CD4-positive, alpha-beta T cell treated with Interleukin-21 for 1 hour (primary cell): Measurements from ENCODE around the gene ZFP1.

ENCODE experiments used
- DNase-seq: peaks from one replicate; pipeline ENCODE4 v3.0.0-alpha.2; 2020

Gene ZFP1

DNA sequence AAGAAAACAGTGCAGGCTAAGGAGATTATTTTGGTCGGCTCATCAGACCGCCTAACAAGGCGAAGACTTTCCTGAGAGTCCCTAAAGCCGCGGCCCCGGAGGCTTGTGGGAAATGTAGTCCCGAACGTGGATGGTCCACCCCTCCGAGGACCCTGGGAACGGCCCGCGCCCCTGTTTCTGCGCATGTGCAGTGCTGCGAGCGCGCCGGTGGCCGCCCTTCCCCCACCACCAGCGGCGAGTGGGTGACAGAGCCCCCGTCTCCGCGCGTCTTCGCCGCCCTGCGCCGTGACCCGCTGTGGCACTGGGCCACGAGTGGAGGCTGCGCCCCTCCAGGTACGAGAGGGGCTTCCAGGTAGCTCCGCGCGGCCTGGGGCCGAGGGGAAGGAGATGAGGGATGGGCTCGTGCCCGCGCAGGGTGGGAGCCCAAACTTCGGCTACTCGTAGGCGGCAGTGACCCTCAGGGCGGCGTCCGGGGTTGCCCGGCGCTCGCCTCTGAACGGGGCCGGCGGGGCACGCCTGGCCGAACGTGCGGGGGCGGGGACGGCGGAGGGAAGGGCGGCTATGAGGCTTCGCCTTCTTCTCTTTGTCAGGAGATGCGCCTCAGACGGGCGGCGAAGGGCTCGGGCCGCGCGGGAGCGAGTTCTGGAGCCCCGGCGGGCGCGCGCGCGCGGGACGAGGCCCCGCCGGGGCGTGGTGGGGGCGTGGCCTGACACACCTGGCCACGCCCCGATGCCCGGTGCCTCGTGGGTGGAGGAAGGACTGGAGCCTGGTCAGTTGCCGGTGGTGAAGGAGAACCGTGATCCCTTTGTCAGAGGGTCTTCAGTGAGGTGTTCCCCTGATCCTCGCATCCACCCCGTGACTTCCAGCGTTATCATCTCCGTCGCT lies at the start of gene ZFP1:
Gene ZFP1 (plus strand): TSS at position 214 of the 885 bp plus-strand sequence. CDS start 4,428 bp downstream, outside the sequence.
- DNase-seq, result peak; percentile 95

DNA sequence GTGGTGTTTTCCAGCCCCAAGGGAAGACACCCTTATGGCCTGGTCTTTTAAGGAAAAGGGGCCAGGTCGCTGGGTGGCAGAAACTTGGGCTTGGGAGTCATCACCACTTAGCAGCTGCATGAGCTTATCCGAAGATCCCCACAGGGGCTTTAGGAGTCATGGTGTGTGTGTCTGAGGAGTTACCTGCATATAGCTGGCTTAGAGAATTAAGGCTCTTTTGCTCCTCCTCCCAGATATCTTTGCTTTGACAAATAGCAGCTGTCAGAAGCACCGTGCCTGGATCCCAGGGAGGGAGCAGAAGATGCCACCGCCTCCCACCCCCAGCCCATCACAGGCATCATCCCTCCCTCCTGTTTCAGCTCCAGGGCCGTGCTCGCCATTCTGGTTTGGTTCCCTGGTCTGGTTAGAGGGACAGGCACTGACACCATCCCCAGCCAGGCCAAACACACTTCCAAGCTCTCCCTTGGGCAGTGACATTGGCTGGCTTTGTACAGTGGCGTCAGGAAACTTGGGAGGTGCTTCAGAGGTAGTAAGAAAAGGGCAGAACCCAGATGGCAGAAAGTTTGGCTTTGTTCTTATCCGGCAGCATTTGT lies 49.2 kb upstream of the ZFP1 start:
- DNase-seq, result no peak

DNA sequence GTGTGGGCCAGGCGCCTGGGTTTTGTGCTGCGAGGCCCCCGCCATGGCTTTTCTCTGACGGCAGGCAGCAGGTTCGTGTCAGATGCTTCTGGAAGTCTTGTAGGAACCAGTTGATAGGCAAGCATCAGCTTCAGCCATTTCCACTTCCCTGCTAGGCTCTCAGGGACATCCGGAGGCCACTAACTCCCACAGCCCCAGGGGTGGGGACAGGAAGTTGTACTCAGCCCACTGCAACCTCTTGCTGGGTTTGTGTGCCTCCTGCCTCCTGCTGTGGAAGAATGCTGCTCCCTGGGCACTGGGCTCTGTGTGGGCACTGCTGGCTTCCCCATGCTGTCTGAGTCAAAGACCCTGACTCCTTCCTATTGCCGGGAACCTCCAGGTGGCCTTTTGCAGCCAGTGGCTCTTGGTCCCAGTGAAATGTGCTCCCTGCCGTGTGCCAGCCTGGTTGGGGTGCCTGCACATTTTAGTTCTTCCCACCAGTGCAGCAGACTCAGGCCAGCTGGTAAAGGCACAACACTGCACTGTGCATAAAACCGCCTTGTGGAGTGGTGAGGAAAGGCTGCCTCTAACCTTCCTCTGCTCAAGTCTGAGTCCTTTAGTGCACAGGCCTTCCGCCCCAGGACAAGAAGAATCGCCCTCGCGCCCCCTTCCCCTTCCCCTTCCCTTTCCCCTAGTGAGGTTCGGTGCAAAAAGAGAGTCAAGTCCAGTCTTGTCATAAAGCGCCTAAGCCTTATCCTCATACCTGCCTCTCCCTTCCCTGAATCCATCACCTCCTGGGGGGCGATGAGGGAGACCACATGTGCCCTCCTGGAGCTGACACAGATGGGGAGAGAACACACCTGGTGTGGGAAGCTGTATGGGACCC lies 48.4 kb upstream of the ZFP1 start:
- peak; percentile 54 for DNase-seq

DNA sequence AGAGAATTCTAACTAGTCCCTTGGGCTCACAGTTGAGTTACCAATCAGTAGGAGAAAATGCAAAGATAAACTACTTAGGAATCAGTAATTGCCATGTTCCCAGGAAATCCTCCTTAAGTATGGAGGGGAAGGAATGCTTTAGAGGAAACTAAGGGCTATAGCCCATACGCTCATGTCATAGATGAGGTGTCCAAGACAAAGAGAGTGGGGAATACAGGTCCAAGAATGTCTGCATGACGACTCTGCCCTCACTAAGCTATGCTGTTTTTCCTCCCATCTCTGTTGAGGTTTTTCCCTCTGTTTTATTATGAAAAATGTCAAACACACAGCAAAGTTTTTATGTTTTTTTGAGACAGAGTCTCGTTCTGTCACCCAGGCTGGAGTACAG lies 47.7 kb upstream of the ZFP1 start:
- DNase-seq, result no peak

DNA sequence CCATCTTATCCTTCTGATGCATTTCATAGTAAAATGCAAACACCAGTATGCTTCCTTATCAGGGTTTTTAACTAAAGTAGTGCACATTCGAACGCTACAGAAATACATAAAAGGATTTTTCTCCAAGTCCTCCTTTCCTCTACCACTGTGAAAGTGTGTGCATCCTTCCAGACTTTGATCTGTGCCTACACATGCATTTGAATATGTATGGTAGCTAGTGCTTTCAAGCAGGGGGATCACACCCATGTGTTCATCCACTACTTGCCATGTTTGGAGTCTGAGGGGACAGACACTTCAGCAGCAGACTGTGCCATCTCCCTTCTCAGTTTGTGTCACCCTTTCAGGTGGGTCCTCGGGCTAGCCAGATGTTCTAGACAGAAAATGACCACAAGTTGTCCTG lies 46.7 kb upstream of the ZFP1 start:
- no peak for DNase-seq

DNA sequence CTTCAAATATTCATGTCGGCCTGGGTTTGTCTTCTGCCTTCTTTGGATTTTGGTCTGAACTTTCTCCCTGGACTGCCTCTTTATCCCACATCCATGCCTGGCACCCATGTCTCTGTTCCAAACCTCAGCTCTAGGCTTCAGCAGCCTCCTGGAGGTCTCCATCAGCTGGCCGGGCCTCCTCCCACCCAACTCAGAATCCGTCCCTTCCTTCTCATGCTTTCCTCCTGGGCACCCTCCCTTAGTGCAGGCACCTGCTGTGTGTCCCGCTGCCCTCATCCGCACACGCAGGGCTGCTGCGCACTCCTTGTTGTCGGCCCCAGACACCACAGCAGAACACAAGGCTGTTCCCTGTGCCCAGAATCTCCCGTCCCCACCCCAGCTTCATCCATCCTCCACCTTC lies 45.7 kb upstream of the ZFP1 start:
- DNase-seq, result no peak

DNA sequence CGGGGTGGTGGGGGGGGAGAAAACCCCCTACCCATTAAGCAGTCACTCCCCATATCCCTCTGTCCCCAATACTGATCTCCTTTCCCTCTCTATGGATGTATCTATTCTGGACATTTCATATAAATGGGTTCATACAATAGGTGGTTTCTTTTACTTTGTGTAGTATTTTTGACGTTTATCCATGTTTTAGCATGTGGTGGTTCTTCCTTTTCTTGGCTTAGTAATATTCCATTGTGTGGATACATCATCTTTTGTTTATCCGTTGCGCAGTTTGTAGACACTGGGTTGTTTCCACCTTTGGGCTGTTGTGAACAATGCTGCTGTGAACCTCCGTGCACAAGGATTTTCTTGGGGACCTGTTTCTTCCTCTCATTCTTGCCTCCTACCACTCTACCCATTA lies 44.3 kb upstream of the ZFP1 start:
- no peak for DNase-seq

DNA sequence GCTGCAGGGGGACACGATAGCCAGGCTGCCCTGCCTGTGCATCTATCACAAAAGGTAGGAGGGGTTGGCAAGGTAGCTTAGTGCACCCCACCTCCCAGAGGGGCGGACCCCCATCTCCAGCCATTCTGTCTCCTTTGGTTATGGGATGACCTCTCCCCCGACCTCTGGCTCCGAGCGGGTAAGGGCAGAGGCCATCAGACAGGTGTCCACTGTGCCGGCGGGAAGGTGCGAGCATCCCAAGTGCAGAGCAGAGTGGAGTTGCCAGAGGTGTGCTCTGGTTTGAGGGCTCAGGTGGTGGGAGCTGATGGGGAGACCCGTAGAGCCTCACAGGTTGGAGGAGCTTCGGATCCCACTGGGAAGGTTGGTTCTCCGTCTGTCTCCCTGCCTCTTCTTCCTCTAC lies 43.5 kb upstream of the ZFP1 start:
- no peak for DNase-seq

DNA sequence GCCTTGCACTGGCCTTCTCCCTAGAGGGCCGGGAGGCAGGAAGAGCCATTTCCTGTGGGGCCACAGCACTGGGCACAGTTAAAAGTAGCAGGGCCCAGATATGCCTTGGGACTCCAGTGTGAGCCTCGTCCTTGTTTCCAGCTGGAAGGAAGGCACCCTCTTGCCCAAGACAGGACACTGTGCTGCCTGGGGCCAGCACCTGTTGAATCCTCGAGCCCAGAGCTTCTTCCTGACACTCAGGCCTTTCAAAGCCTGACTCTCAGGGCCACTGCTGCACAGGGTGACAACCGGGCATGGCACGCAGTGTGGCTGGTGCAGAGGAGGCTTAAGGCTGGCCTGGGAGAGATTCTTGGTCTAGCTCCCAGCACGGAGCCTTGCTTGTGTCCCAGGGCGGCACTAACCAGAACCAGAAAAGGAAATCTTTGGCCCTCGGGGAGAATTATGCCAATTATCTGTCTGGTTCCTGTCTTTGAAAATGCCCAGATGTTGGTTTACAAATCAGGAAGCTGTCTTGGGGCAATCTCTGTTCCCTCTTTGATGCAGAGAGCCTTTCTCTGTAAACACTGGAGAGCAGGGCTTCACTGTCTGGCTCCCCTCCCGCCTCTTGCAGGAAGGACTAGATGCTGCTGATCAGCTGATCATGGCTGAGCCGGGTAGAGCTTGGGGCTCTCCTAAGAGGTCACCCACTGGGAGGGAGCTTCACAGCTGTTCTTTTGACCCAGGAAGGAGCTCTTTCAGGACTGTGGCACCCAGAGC lies 42.8 kb upstream of the ZFP1 start:
- DNase-seq, result no peak

DNA sequence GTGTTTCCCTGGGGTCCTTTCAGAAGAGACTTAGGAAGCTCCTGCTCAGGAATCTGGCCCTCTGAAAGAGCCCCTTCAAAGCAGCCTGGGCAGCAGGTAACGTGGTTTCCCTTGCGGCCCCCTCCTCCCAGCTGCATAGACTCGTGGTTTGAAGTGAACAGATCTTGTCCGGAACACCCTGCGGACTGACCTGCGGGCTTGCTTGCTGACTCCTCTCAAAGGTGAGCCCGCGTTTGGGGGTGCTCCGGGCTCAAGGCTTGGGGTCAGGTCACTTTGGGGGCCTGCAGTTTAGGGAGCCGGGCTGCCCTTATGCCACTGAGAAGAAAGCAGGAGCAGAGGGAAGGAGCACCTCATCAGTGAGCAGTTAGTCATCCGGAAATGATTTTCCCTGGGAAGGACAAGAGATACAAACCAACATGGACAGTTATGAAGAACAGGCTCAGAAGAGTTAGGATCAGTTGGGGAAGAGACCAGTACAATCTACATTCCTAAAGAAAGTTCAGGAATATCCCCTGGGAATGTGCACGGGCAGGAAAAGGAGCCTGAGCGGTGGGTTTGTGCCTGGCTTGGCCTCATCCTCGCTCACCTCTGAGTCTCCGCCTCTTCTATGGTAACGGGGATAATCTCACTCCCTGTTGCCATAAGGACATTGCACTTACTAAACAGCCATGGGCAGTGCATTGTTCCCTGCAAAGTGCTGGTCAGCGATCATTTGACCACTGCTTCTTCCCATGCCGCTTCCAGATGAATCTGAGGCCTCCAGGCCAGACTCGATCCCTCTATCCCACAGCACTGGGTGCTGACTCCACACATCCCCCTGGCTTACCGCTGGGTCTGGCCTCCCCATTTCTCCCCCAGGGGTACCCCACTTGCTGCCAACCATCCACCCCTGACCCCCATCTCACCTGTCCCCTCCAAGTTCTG lies 41.7 kb upstream of the ZFP1 start:
- DNase-seq, result no peak

DNA sequence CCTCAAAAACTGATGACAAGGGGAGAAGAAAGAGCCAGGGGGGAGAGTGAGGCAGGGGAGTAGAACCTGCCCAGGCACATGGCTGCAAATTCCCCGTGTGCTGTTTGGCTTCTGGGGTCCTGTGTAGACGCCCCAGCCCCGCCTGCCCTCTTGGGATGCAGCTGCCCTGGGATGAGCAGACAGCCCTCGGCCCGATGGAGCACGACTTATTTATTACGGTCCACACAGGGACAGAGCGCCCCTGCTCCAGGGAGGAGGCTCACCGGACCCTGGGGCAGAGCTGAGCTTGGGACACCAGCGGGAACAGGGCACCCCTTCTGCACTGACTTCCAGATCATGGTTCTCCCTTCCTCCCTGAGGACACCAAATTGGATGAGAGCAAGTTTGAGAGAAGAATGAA lies 40.8 kb upstream of the ZFP1 start:
- DNase-seq, result no peak

DNA sequence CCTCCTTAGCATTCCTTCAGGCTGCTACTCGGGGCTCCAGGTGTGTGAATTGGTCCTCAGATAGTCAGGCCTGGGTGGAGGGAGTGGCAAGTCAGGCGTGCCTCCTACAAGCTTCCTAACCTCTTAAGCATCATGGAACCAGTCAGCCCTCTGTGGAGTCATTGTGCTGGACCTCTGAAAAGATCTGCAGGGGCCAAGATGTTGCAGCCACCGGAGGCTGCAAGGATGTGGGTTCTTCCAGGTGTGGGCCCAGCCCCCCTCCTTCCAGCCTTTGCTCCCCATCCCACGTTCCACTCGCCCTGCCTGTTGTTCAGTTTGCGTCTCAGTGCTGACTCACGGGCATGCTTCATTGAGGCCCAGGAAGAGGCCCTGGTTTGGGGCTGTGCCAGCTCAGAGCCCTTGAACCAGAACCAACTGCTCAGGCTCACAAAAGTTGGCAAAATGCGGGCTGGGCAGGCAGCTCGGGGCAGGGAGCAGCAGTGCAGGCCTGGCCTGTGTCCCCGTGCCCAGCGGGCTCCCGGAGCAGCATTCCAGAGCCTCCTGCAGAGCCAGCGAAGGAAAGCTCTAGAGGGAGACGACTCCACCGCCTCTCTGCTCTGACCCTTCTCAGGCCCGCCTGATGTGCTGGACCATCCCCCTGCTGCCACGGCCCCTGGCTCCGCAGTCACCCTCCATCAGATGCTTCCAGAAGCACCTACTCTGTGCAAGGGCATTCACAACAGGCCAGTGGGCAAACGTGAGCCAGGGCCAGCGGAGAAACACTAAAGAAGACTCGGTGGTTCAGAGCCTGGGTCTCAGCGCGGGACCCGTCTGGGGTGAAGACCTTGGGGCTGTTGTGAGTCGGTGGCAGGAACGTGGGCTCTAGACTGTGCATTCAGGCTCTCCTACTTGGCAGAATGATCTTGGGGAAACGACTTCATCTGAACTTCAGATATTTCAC lies 39.3 kb upstream of the ZFP1 start:
- peak; percentile 65 for DNase-seq

DNA sequence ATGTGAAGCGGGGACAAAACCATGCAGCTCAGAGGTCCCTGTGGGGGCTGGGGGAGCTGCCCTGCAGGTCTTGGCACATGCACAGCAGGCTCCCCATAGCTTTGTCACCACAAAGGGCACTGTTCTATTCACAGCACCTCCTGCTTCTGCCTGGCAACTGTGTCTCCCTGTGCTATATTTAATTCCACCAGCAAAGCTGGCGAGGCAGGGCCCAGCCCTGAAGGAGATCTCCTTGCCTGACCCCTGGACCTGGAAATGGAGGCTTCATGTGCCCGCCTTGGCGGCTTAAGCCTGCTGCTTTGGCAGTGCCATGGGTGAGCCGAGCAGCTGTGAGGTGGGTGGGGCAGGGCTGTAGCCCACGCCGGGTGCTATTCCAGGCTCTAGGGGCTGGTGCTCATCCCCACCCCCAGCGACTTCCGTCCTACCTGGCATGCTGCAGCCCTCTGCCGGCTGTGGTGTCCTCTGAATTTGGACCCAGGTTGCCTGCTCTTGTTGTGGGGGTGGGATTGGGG lies 38.5 kb upstream of the ZFP1 start:
- no peak for DNase-seq

DNA sequence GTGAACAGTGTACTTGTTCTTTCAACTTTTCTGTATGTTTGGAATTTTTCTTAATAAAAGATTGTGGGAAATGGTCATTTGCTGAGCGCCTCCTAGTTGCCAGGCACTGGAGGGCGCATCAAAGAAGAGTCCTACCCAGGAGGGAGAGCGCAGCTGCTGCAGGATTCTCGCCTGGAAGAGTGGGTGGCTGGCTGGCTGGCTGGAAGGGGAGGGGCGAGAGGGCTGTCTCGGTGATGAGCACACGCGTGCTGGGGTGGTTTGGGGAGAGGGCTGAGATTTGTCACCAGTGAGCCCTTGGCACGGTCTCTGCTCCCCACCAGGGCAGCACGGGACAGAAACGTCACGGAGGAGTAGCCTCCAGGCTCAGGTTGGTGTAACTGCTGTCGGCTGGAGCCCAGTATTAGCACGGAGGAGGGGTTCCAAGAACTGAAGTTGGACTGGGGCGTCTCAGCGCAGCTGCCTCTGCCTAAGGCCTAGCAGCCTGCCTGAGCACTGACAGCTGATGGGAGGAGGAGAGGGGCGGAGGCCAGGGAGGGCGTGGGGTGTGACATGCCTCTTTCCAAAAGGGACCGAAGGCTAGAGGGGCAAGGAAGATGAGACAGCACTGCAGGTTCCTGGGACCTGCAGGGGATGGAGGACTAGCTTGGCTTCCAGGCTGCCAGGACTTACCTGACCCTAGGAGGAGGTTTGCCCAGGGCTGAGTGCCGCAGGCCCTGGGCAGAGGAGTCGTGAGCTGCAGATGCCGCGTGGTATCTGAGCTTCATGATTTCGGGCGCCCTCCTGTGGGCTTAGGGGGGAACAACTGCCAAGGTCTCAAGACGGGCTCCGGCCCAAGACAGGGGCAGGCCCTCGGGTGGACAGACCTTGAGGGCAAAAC lies 37.4 kb upstream of the ZFP1 start:
- DNase-seq, result peak; percentile 84

DNA sequence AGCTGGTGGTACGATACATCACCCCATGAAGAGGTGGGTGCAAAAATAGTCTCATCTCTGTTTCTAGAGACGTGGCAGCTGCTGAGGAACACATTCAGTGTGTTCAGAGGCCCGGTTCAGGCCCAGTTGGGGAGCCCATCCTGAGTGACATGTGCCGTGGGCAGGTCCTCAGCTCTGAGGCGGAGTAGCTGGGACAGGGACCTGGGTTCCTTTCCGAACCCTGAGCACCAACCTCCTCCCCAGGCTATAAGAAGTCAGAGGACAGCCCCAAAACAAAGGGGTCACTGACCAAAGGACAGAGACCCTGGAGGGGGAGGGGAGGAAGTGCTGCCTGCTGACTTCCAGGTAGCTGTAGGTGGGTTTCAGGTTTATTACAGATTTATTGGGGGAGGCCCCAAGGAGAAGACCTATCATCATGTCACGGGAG lies 36.8 kb upstream of the ZFP1 start:
- no peak for DNase-seq

DNA sequence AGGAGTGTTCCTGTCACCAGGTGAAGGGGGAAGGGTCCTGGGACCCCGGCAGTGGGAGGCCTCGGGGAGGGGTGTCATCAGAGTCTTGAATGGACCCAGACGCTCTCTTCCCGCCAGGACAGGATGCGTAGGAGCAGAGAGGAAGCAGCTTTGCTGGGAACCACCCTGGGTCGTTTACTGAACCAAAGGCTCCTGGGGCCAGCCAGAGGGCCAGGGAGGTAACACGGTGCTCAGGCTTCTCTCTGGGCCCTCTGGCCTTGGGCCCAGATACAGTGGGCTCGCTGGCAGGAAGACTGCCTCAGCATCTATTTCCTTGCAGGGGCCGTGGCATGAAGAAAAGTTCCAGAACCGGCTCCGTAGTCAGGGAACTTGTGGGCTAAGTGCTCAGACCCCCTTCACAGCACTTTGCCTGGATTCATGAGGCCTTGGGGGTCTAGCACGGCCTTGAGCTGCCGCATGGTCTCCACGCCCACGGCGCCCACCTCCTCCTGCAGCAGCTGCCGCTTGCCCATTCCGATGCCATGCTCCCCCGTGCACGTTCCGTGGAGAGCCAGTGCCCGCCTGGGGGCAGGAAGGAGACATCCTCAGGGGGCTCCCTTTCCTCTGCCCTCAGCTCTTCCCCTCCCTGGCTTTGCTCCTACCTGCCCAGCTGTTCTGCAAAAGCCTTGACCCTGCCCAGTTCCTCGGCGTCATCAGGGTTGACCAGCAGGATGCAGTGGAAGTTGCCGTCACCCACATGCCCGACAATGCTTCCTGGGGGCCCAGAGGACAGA lies 36.2 kb upstream of the ZFP1 start:
- DNase-seq, result no peak

DNA sequence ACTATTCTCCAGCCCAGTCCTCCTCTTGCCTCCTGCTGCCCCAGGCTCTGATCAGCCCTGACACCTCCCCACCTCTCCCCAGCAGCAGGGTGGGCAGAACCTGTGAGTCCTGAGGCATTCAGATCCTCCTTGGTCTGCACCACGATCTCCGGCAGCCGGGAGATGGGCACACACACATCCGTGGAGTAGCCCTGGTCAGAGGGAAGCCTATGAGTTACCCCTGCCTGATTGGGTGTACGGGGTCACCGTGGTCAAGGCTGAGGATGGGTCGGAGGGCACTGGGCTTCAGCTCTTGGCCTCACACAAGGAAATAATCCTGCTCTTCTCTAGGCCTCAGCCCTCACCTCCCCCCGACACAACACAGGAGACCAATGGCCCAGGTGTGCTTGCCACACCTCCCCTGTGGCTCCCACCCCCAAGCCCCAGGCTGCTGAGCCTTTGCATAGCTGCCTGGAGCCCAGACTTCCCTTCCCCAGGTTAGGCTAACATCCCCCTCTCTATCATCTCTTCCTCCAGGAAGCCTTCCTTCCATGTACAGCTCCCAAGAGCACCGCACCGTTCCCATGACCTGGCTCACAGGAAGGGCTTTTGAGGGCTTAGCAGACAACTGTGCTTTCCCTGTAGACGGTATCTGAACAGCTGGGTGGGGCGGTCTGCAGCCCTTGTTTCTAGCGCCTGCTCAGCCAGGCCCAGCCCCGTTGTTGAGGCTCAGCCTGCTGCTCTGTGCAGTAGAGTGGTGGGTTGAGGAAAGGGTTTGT lies 35.4 kb upstream of the ZFP1 start:
- no peak for DNase-seq
